GM21576 (cell line): ENCODE results near the gene TC2N.
"Not testable (repeated sequence)": the region's sequence is repeated elsewhere in the genome, so short reads cannot be mapped to it uniquely, and the experiment has no call there.

Experiments
- ATAC-seq: cut with Tn5 transposase; IDR thresholded peaks from one replicate; pipeline ENCODE4 v1.9.1; 2021; ENCODE audit warnings: mild to moderate bottlenecking, moderate library complexity; ENCODE audit not compliant: unreplicated experiment

TC2N gene

GRCh38 chr14:91870890-91871289, 3.6 kb upstream of the TC2N start:
- no peak for ATAC-seq

GRCh38 chr14:91870001-91870400, 2.7 kb upstream of the TC2N start:
- no peak for ATAC-seq

- ATAC-seq: no peak
These were observed 2.2 kb upstream of the TC2N start for GRCh38 chr14:91869556-91869955.

- no peak for ATAC-seq
These were observed 633 bp downstream of the TC2N start for GRCh38 chr14:91866511-91867295.

GRCh38 chr14:91866061-91866460, 1.3 kb downstream of the TC2N start:
- ATAC-seq: no peak

GRCh38 chr14:91862417-91862816, 4.9 kb downstream of the TC2N start:
- no peak for ATAC-seq

GRCh38 chr14:91861091-91861490, 6.2 kb downstream of the TC2N start:
- no peak for ATAC-seq

- ATAC-seq: no peak
These were observed 7.1 kb downstream of the TC2N start for GRCh38 chr14:91860238-91860637.

GRCh38 chr14:91858536-91859275, 8.6 kb downstream of the TC2N start:
- peak; percentile 76 for ATAC-seq

- ATAC-seq: no peak
These were observed 9.7 kb downstream of the TC2N start for GRCh38 chr14:91857614-91858013.

GRCh38 chr14:91854327-91854934, 12.9 kb downstream of the TC2N start:
- ATAC-seq: no peak

GRCh38 chr14:91851563-91851962, 15.8 kb downstream of the TC2N start:
- ATAC-seq: no peak

GRCh38 chr14:91848504-91849001, 18.8 kb downstream of the TC2N start:
- ATAC-seq: no peak

GRCh38 chr14:91847693-91848092, 19.6 kb downstream of the TC2N start:
- ATAC-seq: no peak

GRCh38 chr14:91845652-91846051, 21.7 kb downstream of the TC2N start:
- ATAC-seq: no peak

- ATAC-seq: not testable (repeated sequence)
These were observed 22.3 kb downstream of the TC2N start for GRCh38 chr14:91845056-91845455.

GRCh38 chr14:91844029-91844428, 23.3 kb downstream of the TC2N start:
- ATAC-seq: no peak

- no peak for ATAC-seq
These were observed 23.9 kb downstream of the TC2N start for GRCh38 chr14:91843437-91843836.

GRCh38 chr14:91841065-91841464, 26.3 kb downstream of the TC2N start:
- no peak for ATAC-seq

- ATAC-seq: no peak
These were observed 27.6 kb downstream of the TC2N start for GRCh38 chr14:91839749-91840148.

- no peak for ATAC-seq
These were observed 30.3 kb downstream of the TC2N start for GRCh38 chr14:91837076-91837475.
